ENCODE results near the gene HIP1.

- no peak for TF ChIP-seq GATA2 (IDR thresholded peaks at IDR 0.05; ENCODE audit: low read depth, low read length)
- no peak for TF ChIP-seq GATA3 (IDR thresholded peaks at IDR 0.05; ENCODE audit: low read depth, low read length)
These were observed 158.8 kb downstream of the HIP1 start for GRCh38 chr7:75579899-75580298.

Measured in SH-SY5Y (cell line).